DOHH2 (cell line): Measurements from ENCODE around the gene SEMA3A.

ENCODE experiments used
- H3F3A ChIP-seq: fragments of 200-600 bp; sonication (generic), shearing (Covaris generic); 2 replicates; pipeline ENCODE4 v1.6.0; 2016; ENCODE audit warnings: antibody characterized with exemption, mild to moderate bottlenecking; ENCODE audit not compliant: control insufficient read depth, insufficient read depth
- H3K27ac ChIP-seq: fragments of 200-600 bp; sonication (generic); 2 replicates; pipeline ENCODE4 v1.5.1; 2014; ENCODE audit warnings: low read depth, mild to moderate bottlenecking, low read length, moderate library complexity
- H3K27me3 ChIP-seq: fragments of 200-600 bp; sonication (generic); 2 replicates; pipeline ENCODE4 v1.6.1; 2014; ENCODE audit warnings: mild to moderate bottlenecking, low read length, mixed read lengths; ENCODE audit not compliant: control insufficient read depth
- H3K36me3 ChIP-seq: fragments of 200-600 bp; sonication (generic); 2 replicates; pipeline ENCODE4 v1.6.1; 2014; ENCODE audit warnings: mild to moderate bottlenecking, low read length, moderate library complexity, mixed read lengths; ENCODE audit not compliant: control insufficient read depth
- H3K4me1 ChIP-seq: fragments of 200-600 bp; sonication (generic); 2 replicates; pipeline ENCODE4 v1.6.1; 2014; ENCODE audit warnings: mild to moderate bottlenecking, low read length, mixed read lengths; ENCODE audit not compliant: control insufficient read depth
- H3K4me2 ChIP-seq: fragments of 200-600 bp; sonication (generic); 2 replicates; pipeline ENCODE4 v1.6.0; 2014; ENCODE audit warnings: mild to moderate bottlenecking, low read length, moderate library complexity
- H3K4me3 ChIP-seq: fragments of 200-600 bp; sonication (generic); 2 replicates; pipeline ENCODE4 v1.5.1; 2014; ENCODE audit warnings: mild to moderate bottlenecking, low read length, mixed read lengths
- H3K79me2 ChIP-seq: fragments of 200-600 bp; sonication (generic); 2 replicates; pipeline ENCODE4 v1.6.1; 2014; ENCODE audit warnings: mild to moderate bottlenecking, low read length, mixed read lengths; ENCODE audit not compliant: control insufficient read depth
- H3K9me2 ChIP-seq: fragments of 200-600 bp; sonication (generic); replicated peaks from 2 replicates; pipeline ENCODE4 v1.6.1; 2014; ENCODE audit warnings: mild to moderate bottlenecking, low read length, mixed read lengths; ENCODE audit not compliant: control insufficient read depth
- H3K9me3 ChIP-seq: fragments of 200-600 bp; sonication (generic); 2 replicates; pipeline ENCODE4 v1.6.1; 2014; ENCODE audit warnings: antibody characterized with exemption, low read length, mixed read lengths; ENCODE audit not compliant: control insufficient read depth, insufficient read depth
- H4K20me1 ChIP-seq: fragments of 200-600 bp; sonication (generic); 2 replicates; pipeline ENCODE4 v1.6.0; 2014; ENCODE audit warnings: low read depth, mild to moderate bottlenecking, antibody characterized with exemption, low read length, moderate library complexity; ENCODE audit not compliant: control insufficient read depth, insufficient read depth
- CTCF ChIP-seq: fragments of 200-600 bp; sonication (generic); IDR thresholded peaks from one replicate; pipeline ENCODE4 v1.5.1; 2014; ENCODE audit warnings: antibody characterized with exemption, mild to moderate bottlenecking, low read depth, low read length; ENCODE audit not compliant: poor library complexity, severe bottlenecking
- EZH2phosphoT487 ChIP-seq: fragments of 200-600 bp; sonication (generic); IDR thresholded peaks from 2 replicates; pipeline ENCODE4 v1.6.1; 2017; ENCODE audit warnings: borderline replicate concordance, mild to moderate bottlenecking, antibody characterized with exemption, low read length, moderate library complexity, mixed read lengths

The SEMA3A gene

DNA sequence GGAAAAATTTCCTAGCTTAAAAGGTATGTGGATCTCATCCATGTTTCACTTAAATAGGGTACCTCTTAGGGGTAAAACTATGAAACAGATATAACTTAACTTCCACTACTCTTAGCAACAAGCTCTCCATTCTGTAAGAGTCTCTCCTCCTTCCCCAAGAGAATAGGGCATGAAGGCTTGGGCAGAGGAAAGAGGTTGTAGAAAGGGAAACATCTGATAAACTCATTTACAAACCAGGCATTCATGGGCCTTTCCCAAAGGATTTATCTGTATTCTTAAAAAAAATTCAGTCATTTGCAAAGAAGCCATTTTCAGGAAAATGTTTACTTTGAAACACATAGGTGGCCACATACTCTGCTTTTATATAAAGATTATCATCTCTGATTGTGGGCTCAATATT lies 82.7 kb downstream of the SEMA3A start:
- TF ChIP-seq CTCF = no peak
- Histone ChIP-seq H3K9me3 (no peaks in the 10 kb centered on the region), H3K4me2 (no peak overlapping the region), H3K4me3 (no peak overlapping the region), H4K20me1 (no peaks in the 10 kb centered on the region), H3K4me1 (no peaks in the 10 kb centered on the region), H3F3A (no peaks in the 10 kb centered on the region), H3K79me2 (no peaks in the 10 kb centered on the region), H3K27ac (no peak overlapping the region), H3K27me3 (no peaks in the 10 kb centered on the region), H3K9me2 (no peaks in the 10 kb centered on the region), H3K36me3 (no peaks in the 10 kb centered on the region)

GRCh38 chr7:84110400-84110799 lies 84.2 kb downstream of the SEMA3A start:
- H3K9me3 ChIP-seq = no peaks in the 10 kb centered on the region
- H4K20me1 ChIP-seq = no peaks in the 10 kb centered on the region
- no peak overlapping the region for H3K4me2 ChIP-seq
- no peaks in the 10 kb centered on the region for H3K4me1 ChIP-seq
- H3K27me3 ChIP-seq = no peaks in the 10 kb centered on the region
- H3K79me2 ChIP-seq = no peaks in the 10 kb centered on the region
- no peaks in the 10 kb centered on the region for H3K36me3 ChIP-seq
- no peak for TF ChIP-seq EZH2phosphoT487
- no peak for TF ChIP-seq CTCF
- no peaks in the 10 kb centered on the region for H3K9me2 ChIP-seq
- no peak overlapping the region for H3K4me3 ChIP-seq
- no peak overlapping the region for H3K27ac ChIP-seq
- H3F3A ChIP-seq = no peaks in the 10 kb centered on the region

- TF ChIP-seq EZH2phosphoT487 (no peak), CTCF (no peak)
- Histone ChIP-seq H3K79me2 (no peaks in the 10 kb centered on the region), H4K20me1 (no peaks in the 10 kb centered on the region), H3F3A (no peaks in the 10 kb centered on the region), H3K4me3 (no peak overlapping the region), H3K27me3 (no peaks in the 10 kb centered on the region), H3K27ac (no peak overlapping the region), H3K4me2 (no peak overlapping the region), H3K36me3 (no peaks in the 10 kb centered on the region), H3K9me3 (no peaks in the 10 kb centered on the region), H3K4me1 (no peaks in the 10 kb centered on the region), H3K9me2 (no peaks in the 10 kb centered on the region)
Measured at GRCh38 chr7:84108787-84109186, 85.8 kb downstream of the SEMA3A start.

DNA sequence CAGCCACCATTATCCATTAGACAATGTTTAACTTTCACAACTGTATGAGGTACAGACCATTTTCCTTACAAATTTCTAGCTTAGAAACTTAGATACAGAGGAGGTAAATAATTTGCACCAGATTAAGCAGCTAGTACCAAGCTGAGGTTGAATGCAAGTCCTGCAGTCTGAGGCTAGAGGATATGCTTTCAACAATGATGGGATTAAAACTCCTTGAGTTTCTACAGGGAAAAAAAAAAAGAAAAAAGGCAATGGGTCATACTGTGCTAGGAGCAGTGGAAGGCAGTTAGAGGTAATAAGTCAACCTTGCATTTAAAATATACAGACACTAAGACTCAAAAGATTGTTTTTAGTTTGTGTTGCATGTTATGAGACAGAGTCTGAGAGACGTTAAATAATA lies 86.5 kb downstream of the SEMA3A start:
- H3K27me3 ChIP-seq = no peaks in the 10 kb centered on the region
- no peaks in the 10 kb centered on the region for H3K4me1 ChIP-seq
- H3K79me2 ChIP-seq = no peaks in the 10 kb centered on the region
- no peak overlapping the region for H3K27ac ChIP-seq
- H3F3A ChIP-seq = no peaks in the 10 kb centered on the region
- H3K9me3 ChIP-seq = no peaks in the 10 kb centered on the region
- no peaks in the 10 kb centered on the region for H4K20me1 ChIP-seq
- H3K4me2 ChIP-seq = no peak overlapping the region
- no peaks in the 10 kb centered on the region for H3K36me3 ChIP-seq
- H3K9me2 ChIP-seq = no peaks in the 10 kb centered on the region
- TF ChIP-seq EZH2phosphoT487 (no peak), CTCF (no peak)
- no peak overlapping the region for H3K4me3 ChIP-seq
